ENCODE results near the gene NLRP3.

GRCh38 chr1:247452447-247453039, 36.6 kb downstream of the NLRP3 start:
- no peak for TF ChIP-seq CTCF (conservative IDR thresholded peaks at IDR 0.05)
- no peak for TF ChIP-seq EZH2 (IDR thresholded peaks at IDR 0.05; ENCODE audit: low read depth)
